ENCODE data around the gene LSM4. TPM values are rescaled to one million over a fixed set of nuclear protein-coding genes. Genes with fewer than 3 reads are reported as not detected.

LSM4 gene
- total and polyA plus RNA-seq, 2 of the 13 experiments (the other 11 are each of a cell fraction or from before 2014, with no cell fraction given): 65.8 to 166 TPM

DNA sequence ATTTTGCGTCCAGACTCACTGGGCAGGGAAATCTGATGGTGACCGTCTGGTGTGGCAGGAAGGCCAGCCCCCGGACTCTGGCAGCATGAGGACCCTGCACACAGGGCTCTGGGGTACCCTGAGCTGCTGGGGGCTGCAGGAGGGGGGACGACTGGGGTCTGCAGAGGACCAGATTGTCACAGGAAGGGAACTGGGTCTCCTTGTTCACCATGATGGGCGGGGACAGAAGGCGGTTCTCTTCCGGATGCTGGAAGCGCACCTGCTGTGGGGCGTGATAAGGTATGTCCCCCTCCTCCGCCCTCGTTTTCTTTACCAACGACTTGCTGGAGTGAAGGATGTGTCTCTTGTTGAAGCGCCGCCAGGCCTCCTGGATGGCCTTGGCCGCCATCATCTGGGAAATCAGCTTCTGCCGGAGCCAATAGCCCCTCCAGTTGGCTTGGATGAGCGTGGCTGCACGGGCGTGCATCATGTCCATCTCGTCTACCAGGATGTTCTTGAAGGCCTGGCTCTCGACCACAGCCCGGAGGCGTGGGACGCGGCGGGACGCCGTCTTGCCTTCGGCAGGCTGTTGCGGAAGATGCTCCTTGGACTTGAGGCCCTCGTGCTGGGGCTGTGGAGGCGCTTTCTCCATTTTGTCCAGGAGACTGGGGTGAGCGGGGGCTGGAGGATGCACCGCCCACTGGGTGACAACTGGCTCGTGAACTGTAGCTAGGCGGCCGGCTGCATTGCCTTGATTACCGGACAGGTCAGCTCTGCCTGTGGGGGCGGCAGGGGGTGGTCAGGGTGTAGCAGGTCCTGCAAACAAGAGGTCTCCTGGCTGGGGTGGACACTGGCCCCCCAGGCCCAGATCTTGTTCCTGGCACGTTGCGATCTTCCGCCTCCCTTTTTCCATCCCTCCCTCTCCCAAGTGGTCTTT lies 55.8 kb downstream of the LSM4 start (continued):
- TF ChIP-seq, protein P1, sequence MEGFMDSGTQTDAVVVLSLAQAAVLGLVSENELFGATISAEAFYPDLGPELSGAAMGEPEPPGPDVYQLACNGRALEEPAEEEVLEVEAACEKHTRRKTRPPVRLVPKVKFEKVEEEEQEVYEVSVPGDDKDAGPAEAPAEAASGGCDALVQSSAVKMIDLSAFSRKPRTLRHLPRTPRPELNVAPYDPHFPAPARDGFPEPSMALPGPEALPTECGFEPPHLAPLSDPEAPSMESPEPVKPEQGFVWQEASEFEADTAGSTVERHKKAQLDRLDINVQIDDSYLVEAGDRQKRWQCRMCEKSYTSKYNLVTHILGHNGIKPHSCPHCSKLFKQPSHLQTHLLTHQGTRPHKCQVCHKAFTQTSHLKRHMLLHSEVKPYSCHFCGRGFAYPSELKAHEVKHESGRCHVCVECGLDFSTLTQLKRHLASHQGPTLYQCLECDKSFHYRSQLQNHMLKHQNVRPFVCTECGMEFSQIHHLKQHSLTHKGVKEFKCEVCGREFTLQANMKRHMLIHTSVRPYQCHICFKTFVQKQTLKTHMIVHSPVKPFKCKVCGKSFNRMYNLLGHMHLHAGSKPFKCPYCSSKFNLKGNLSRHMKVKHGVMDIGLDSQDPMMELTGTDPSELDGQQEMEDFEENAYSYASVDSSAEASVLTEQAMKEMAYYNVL (CRISPR knock-in tag; IDR thresholded peaks at IDR 0.05; ENCODE audit: borderline replicate concordance): no peak
- TF ChIP-seq, protein P2, sequence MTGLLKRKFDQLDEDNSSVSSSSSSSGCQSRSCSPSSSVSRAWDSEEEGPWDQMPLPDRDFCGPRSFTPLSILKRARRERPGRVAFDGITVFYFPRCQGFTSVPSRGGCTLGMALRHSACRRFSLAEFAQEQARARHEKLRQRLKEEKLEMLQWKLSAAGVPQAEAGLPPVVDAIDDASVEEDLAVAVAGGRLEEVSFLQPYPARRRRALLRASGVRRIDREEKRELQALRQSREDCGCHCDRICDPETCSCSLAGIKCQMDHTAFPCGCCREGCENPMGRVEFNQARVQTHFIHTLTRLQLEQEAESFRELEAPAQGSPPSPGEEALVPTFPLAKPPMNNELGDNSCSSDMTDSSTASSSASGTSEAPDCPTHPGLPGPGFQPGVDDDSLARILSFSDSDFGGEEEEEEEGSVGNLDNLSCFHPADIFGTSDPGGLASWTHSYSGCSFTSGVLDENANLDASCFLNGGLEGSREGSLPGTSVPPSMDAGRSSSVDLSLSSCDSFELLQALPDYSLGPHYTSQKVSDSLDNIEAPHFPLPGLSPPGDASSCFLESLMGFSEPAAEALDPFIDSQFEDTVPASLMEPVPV (CRISPR knock-in tag; IDR thresholded peaks at IDR 0.05): no peak
- TF ChIP-seq FOXO1 (CRISPR knock-in tag; IDR thresholded peaks at IDR 0.05) (no peak), ZNF780A (CRISPR knock-in tag; IDR thresholded peaks at IDR 0.05) (no peak), ZNF83 (CRISPR knock-in tag; IDR thresholded peaks at IDR 0.05; ENCODE audit: borderline replicate concordance) (no peak), ZNF274 (CRISPR knock-in tag; IDR thresholded peaks at IDR 0.05) (no peak)

DNA sequence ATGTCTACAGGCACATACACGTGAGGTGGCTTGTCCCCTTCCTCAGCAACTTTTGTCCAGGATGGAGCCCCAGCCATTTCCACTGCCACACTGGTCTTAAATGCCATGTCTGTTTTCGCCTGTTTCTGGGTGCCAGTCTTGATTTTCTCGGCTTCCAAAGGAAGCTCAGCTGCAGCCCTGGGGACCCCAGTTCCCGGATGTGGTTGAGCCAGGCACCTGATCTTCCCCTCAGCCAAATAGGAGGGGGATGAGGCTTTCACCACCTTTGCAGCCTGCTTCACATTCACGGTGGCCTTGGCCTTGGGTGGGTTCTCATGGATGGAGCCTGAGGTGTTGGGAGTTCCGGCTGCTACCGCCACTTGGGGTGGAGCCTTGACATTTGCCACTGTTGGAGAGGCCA lies 57.3 kb downstream of the LSM4 start:
- POLR2A ChIA-PET: no interaction called here
- ATAC-seq (no peak), DNase-seq (ENCODE audit: low spot score) (no peak), FAIRE-seq (no peak)
- Histone ChIP-seq H3K9me3 (ENCODE audit: low read length) (no peaks in the 10 kb centered on the region), H3K27ac (ENCODE audit: extremely low read length, insufficient read depth, low read length) (no peak overlapping the region), H3K79me2 (ENCODE audit: insufficient read depth, low read length) (no peaks in the 10 kb centered on the region), H2AFZ (ENCODE audit: low read length) (no peak overlapping the region), H4K20me1 (ENCODE audit: insufficient read depth, low read length) (no peaks in the 10 kb centered on the region), H3K4me3 (replicated peaks in 1 of 3; ENCODE audit: insufficient read depth in 1 of 3, low read depth in 2 of 3, low read length in 3 of 3) (no peak overlapping the region), H3K4me2 (ENCODE audit: low read depth, low read length) (no peak overlapping the region), H3K4me1 (ENCODE audit: insufficient read depth, low read length) (peaks cover 21% of the 10 kb centered on the region), H3K9ac (ENCODE audit: insufficient read depth, low read depth, low read length) (no peak overlapping the region), H3K27me3 (ENCODE audit: control insufficient read depth in 1 of 2, insufficient read depth in 2 of 2, low read length in 2 of 2) (peaks cover 5 to 7% of the 10 kb centered on the region in 2 experiments; a peak in 3 of 5 replicates), H3K36me3 (replicated peaks in 1 of 2; ENCODE audit: control insufficient read depth in 1 of 2, insufficient read depth in 2 of 2, low read length in 2 of 2) (no peaks in the 10 kb centered on the region)
- no TSS peak for BruUV-seq (replicated peaks)
- in situ Hi-C loops (cut with HindIII; ENCODE audit: extremely low pct_ligation_motif_present, low pct_unique_long_range_greater_than_20kb): no loop called here
- CTCF ChIA-PET (ENCODE audit: low intra/inter-chr PET ratio, low total read pairs): no interaction called here
- intact Hi-C loops (cut with micrococcal nuclease; ENCODE audit: unreplicated experiment): no loop called here
- 50% methylated on average over 6 of the region's 7 CpGs for WGBS (ENCODE audit: low lambda C conversion rate)
- TF ChIP-seq CBX2 (IDR thresholded peaks at IDR 0.05; ENCODE audit: low read depth, low read length) (no peak), CBX2 (CRISPR knock-in tag; IDR thresholded peaks at IDR 0.05; ENCODE audit: low read depth) (no peak), ZNF839 (CRISPR knock-in tag; IDR thresholded peaks at IDR 0.05; ENCODE audit: borderline replicate concordance) (no peak), ZNF703 (CRISPR knock-in tag; IDR thresholded peaks at IDR 0.05; ENCODE audit: borderline replicate concordance) (no peak), ZNF510 (CRISPR knock-in tag; IDR thresholded peaks at IDR 0.05; ENCODE audit: low read depth) (no peak), PAWR (CRISPR knock-in tag; IDR thresholded peaks at IDR 0.05; ENCODE audit: borderline replicate concordance) (no peak), ZNF333 (CRISPR knock-in tag; IDR thresholded peaks at IDR 0.05; ENCODE audit: borderline replicate concordance) (no peak)
- TF ChIP-seq, protein P3, sequence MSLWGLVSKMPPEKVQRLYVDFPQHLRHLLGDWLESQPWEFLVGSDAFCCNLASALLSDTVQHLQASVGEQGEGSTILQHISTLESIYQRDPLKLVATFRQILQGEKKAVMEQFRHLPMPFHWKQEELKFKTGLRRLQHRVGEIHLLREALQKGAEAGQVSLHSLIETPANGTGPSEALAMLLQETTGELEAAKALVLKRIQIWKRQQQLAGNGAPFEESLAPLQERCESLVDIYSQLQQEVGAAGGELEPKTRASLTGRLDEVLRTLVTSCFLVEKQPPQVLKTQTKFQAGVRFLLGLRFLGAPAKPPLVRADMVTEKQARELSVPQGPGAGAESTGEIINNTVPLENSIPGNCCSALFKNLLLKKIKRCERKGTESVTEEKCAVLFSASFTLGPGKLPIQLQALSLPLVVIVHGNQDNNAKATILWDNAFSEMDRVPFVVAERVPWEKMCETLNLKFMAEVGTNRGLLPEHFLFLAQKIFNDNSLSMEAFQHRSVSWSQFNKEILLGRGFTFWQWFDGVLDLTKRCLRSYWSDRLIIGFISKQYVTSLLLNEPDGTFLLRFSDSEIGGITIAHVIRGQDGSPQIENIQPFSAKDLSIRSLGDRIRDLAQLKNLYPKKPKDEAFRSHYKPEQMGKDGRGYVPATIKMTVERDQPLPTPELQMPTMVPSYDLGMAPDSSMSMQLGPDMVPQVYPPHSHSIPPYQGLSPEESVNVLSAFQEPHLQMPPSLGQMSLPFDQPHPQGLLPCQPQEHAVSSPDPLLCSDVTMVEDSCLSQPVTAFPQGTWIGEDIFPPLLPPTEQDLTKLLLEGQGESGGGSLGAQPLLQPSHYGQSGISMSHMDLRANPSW (CRISPR knock-in tag; IDR thresholded peaks at IDR 0.05; ENCODE audit: borderline replicate concordance): no peak
